Activated CD4-positive, alpha-beta T cell treated with anti-CD3 and anti-CD28 coated beads, Interleukin-10, Interleukin-2, amounts not matched to agents 100 ng/mL and 50 ng/mL, durations not matched to agents 16 hours and 8 hours (primary cell): ENCODE data around the gene TOMM70.
"Not testable (repeated sequence)": the region's sequence is repeated elsewhere in the genome, so short reads cannot be mapped to it uniquely, and the experiment has no call there.

Source experiments
- DNase-seq: peaks from one replicate; pipeline ENCODE4 v3.0.0-alpha.2; 2020

Gene TOMM70

DNA sequence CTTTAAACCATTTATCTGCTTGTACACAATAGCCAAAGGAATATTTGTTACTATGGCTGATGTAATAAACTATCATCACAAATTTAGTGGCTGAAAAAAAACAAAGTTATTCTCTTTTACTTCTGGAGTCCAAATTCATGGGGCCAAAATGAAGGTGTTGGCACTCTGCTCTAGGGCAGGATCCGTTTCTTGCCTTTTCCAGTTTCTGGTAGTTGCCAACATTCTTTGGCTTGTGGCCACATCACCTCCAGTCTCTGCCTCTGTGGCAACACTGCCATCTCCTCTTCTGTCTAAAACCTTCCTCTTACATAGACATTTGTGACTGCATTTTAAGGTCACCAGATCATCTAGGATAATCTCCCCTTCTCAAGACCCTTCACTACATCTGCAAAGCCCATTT, 39.0 kb downstream of the TOMM70 start:
- no peak for DNase-seq

DNA sequence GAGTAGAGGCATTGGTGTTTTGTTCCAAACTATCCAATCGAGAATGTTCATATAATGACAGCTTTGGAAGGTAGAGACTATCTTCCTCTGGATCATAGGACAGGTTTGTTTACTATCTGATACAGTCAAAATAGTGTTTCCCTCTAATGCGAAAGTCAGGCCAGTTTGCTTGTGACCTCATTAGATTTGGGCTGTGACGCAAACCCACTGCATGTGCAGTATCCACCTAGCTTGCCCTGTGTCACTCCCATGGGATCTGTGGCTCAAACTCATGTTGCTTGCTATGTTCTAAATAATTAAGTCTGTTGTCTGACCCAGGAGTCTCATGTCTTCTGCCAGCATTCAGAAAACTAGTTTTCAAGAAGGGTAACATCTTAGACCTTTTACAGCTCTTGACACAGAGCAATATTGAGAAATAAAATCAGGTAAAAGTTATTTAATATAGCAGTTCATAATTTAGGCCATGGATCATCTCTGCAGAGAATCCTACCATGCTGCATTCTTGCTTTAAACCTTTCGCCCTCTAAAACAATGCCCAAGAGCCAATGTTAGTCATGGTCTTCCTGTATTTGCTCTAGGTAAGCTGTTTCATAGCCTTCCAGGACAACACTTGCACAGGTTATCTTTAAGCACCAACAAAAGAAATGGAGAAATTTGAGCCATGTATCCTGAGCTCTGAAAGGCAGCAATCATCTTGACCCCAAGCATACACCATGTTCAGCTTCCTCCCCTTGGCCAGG, 40.0 kb downstream of the TOMM70 start:
- DNase-seq: no peak

DNA sequence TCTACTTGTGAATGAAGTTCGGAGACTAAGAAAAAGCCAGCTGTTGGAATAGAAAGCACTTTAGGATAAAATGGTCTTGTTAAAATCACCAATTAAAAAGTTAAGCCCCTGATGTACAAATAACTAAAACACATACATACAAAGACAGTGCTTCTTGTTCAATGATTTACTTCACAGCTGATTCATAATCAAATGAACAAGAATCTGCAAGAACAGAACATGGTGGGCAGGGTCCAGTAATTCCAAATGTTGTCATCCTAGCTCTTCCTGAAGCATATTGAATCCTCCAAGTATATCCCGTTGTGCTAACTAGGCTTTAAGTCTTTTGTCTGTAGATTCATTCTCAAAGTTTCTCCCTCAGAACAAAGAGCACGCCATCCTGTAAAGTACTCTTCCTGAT, 41.9 kb downstream of the TOMM70 start:
- no peak for DNase-seq

DNA sequence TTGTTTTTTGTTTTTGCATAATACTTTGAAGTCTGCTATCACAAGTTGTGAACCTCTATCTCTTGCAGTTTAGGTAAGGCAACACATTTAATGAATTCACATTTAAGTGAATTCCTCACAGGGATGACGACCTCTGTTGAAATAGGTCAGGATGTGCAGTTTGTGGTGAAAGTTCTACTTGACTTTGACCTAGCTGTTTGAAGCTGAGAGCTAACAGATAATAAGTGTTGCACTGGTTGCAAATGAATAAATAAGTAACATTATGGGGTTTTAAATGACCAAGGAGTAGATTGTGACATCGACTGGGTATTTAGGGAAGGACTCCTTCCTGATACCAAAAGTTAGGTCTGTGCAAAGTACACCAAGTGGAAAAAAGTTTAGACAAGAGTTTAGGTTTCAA, 42.5 kb downstream of the TOMM70 start:
- DNase-seq: no peak

DNA sequence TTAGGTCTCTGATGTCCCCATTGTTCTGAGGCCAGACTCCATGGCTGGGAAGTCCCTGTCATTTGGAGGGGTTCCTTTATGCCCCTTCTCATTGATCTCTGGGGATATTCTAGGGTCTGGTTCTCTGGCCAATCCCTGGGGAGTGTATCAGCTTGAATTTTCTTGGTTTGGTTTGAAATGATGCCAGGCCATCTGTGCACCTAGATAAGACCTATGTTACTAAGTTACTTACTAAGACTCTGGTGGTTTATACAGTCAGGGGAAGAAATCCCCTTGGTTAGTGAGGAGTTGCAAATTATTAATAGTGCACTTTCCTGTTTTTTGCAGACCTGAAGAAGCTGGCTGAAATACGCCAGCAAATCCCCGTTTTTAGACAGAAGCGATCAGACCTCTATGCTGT, 46.0 kb downstream of the TOMM70 start:
- DNase-seq: no peak

DNA sequence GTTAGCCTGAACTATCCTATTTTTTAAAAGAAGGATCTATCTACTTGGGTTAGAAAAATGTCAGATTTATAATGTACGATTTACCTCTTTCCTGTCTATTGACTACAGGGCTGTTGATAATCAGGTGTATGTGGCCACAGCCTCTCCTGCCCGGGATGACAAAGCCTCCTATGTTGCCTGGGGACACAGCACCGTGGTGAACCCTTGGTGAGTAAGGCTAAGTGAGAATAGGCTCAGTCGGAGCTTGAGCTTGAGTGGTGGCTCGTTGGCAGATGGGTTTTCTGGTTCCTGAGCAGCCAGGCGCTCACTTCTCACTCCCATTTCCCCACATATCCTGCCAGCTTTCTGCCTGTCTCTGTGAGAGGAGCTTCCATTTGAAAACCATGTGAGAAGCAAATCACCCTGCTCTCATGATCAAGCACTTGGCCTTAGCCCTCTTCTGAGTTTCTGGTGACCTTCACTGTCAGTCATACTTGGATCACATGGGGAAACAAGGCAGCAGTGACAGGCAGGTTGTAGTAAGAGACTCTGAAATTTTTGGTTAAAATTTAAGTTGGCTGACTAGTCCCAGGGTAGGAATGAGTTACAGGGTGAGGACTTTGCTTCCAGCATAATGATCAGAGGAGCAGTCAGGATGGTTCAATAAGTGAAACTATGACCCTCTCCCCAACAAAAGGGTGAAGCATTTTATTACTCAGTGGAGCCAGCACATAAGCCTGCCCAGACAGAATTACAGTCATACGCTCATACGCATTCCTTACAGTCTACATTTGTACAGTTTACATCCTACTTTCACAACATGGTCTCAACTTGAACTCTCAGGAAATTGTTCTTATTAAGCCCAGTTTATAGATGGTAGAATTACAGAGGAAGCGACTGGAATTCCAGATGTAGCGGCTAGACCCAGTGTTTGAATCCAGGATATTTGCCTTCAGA, 48.3 kb downstream of the TOMM70 start:
- no peak for DNase-seq

DNA sequence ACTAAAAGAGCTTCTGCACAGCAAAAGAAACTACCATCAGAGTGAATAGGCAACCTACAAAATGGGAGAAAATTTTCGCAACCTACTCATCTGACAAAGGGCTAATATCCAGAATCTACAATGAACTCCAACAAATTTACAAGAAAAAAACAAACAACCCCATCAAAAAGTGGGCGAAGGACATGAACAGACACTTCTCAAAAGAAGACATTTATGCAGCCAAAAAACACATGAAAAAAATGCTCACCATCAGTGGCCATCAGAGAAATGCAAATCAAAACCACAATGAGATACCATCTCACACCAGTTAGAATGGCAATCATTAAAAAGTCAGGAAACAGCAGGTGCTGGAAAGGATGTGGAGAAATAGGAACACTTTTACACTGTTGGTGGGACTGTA, 49.1 kb downstream of the TOMM70 start:
- not testable (repeated sequence) for DNase-seq

DNA sequence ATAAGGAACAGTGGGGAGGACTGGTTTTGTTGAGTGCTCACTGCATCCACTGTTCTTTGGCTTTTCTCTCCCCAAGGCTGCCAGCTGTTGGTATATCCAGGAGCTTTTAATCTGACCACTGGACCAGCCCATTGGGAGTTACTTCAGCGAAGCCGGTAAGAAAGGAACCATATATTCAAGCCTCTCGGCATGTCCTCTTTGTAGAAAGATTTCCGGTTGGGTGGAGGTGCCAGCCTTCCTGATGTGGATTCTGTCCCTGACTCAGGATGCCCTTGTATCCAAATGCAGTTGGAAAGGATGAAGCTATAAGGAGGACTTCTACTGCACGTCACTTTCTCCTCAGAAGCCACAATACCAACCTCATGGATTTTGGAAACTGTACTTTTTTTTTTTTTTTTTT, 52.2 kb downstream of the TOMM70 start:
- DNase-seq: no peak

DNA sequence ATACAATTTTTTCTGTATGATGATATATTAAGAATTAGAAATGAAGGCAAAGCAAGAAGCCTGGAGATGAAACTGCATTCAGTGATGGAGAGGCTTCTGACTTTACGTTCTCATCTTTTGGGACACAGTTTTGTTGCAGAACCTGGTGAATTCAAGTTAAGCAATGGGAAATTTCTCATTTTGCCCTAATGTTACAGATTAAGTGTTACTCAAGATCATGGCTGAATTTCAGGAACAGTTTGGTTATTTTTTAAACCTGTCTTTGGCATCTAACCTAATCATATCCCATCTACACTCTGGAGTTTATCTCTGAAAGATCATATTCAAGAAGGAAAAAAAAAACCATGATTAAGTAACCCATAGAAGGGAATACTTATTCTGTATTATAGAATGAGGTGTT, 60.4 kb downstream of the TOMM70 start:
- no peak for DNase-seq

DNA sequence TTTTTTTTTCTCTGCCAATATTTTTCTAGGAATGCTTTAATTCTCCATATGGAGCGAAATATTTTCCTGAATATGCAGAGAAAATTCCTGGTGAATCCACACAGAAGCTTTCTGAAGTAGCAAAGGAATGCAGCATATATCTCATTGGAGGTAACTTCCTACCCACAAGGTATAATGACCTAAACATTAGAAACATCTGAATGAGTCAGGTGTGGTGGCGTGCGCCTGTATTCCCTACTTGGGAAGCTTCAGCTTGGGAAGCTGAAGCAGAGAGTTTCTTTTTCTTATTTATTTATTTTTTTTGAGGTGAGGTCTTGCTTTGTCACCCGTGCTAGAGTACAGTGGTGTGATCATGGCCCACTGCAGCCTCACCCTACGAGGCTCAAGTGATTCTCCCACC, 61.1 kb downstream of the TOMM70 start:
- no peak for DNase-seq

DNA sequence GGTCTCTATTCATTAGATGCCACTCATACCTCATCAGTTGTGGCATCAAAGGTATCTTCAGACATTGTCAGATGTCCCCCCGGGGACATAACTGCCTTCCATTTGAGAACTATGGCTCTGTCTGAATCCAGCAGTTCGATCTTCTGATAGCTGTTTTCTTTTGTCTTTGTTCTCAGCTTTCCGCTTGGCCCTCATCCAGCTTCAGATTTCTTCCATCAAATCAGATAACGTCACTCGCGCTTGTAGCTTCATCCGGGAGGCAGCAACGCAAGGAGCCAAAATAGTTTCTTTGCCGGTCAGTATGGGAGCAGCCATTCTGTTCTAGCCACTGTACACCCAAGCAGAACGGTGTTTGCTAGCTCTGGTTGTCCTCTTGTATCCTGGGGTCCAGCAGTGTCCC, 62.0 kb downstream of the TOMM70 start:
- DNase-seq: no peak

DNA sequence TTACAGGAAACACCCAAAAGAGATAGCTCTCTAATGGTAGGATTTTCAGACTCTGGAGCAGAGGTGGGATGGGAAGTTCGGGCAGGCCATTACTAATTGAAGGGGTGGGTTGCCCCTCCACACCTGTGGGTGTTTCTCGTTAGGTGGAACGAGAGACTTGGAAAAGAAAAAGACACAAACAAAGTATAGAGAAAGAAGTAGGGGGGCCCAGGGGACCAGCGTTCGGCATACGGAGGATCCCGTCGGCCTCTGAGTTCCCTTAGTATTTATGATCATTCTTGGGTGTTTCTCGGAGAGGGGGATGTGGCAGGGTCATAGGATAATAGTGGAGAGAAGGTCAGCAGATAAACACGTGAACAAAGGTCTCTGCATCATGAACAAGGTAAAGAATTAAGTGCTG, 64.7 kb downstream of the TOMM70 start:
- not testable (repeated sequence) for DNase-seq

DNA sequence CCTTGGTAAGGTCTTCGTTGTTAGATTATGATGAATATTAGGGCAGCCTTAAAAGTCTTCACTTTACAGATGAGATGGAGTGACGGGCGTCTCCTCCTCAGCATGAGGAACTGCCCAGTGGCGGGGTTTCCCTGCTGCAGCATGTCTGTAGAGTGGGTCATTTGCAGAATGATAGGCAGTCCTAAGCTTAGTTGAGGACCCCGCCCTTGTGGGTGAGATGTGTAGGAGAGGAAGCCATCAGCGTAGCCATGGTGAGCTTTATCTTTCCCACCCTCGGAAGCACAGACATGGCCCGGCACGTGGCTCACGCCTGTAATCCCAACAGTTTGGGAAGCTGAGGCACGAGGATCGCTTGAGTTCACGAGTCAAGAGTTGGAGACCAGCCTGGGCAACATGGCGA, 65.5 kb downstream of the TOMM70 start:
- DNase-seq: peak; percentile 41

DNA sequence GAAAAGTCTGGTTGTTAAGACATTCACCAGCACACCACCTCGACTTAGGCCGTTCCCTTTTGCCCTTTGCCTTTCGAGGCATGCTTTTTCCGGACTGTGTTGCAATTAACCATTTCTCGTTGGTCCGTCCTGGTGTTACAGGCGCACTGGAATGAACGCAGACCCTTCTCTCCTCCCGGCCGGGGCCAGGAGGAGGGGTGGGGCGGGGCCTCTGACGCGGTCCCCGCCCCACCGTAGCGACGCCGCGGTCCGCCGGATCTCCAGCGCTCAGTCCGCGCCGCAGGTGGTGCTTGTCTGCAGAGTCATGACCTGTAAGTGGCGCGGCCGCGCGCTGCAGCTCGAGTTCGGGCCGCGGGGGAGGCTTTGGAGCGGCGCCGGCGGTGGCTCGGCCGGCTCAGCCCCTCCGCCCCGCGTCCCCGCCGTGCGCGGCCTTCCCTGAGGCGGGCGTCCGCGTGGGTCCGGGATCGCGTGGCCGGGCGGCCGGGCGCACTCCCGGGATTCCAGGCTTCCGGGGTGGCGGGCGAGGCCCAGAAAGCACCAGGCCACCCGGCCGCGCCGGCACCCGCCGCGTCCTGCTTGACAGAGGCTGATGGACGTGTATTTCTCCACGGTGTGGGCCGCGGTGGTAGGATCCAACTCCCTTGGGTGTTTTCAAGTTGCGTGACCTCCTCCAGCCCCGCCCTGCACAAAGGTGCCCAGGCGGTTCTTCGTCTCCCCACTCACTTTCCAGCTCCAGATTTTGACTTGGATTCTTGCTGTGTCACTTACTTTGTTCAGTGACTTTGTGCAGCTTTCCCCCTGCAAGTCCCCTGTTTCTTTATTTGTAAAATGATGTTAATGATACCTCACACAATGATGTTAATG, 66.2 kb downstream of the TOMM70 start, which contains the start of gene NIT2:
Gene NIT2, plus strand, starts transcription at position 270 of the 864 bp plus-strand sequence. Its CDS starts 35 bp downstream, at position 305.
- peak; percentile 89 for DNase-seq

DNA sequence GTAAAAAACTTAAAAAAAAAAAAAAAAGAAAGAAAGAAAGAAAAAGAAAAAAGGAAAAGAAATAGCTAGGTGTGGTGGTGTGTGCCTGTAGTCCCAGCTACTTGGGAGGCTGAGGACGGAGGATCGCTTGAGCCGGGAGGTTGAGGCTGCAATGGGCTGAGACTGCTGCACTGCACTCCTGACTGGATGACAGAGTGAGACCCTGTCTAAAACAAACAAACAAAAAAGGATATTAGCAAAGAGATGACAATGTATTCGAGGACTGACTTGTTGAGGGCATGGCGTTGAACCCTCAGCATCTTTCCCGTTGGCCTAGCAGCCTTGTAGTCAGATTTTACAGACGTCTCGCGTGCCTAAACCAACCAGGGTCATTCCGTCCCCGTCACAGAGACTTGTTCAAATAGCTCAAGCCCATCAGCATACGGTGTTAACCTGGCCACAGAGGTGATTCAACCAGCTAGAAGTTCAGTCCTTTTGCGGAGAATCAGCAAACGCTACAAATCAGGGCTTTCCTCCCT, 66.9 kb downstream of the TOMM70 start:
- no peak for DNase-seq

DNA sequence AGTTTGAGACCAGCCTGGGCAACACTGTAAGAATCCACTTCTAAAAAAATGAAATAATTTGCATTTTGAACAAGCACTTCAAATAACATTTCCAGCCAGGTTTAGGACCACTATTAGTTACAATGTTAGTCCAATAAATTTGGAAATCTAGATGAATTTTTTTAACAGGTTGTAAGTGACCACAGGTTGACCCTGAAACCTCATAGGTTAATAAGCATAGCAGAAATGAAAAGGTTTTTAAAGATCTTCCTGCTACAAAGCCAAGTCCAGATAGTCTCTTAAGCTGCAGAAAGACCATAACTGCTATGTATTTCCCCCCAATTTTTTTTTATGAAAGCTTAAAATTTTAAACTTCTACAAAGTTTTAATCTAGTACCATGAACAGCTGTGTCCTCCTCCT, 67.8 kb downstream of the TOMM70 start:
- DNase-seq: no peak

DNA sequence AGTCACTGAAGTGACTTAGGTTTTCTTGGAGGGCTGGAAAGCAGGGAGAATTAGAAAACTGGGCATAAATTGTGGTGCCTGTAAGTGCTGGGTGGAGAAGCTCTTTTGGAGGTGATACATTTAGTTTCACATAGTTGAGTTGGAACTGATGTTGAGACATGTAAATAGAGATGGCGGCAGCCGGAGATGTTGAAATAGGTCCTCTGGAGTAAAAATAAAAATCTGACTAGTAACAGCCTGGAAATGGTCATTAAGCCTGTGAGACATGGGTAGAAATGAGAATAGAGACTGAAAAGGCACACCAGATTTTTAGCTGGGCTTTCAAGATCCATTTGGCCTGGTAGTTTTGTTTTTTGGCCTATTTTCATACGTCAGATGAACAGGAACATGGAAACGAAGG, 69.2 kb downstream of the TOMM70 start:
- DNase-seq: no peak

DNA sequence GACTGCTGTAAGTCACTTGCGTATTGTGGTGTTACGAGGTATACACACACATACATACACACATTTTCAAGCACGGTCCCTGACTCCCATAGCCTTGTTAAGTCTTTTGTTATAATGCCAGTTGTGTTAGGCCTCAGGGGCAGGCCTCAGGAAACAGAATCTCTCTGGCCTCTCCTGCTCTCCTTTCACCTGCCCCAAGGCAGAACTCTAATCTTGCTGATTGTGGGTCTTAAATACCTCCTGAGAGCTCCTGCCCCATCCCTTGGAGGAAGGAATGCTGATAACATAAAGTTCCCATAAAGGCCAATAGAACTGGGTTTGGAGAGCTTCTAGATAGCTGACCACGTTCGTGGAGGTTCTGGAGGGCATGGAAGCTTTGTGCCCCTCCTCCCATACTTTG, 70.2 kb downstream of the TOMM70 start:
- no peak for DNase-seq

DNA sequence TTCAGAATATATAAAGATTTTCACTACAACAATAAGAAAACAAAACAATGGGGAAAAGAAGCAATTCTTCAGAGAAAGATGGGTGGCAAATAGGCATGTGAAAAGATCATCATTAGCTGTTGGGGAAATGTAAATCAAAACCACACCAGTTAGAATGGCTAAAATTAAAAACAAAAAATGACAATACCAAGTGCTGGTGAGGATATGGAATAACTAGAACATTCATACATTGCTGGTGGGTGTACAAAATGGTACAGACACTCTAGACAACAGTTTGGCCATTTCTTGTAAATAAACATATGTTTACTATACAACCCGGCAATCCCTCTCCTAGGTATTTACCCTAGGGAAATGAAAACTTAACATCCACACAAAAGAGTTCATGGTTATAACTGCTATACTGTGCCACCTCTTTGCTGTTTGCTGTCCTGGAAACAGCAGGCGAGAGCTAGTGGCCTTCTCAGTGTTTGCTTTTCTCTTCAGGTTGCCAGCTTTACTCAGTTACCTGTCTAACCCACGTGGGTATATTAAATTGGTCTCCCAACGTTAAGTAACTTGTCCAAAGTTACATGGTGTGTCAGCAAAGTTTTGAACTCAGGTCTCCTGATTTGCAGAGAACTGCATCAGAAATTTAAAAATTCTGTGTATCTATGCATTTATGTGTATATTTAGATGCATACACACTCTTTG, 70.9 kb downstream of the TOMM70 start:
- no peak for DNase-seq

DNA sequence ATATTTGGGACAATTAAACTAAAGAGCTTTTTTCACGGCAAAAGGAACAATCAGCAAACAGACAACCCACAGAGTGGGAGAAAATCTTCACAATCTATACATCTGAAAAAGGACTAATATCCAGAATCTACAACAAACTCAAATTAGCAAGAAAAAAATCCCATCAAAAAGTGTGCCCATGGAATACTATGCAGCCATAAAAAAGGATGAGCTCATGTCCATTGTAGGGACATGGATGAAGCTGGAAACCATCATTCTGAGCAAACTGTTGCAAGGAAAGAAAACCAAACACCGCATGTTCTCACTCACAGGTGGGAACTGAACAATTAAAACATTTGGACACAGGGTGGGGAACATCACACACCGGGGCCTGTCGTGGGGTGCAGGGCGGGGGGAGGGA, 73.5 kb downstream of the TOMM70 start:
- not testable (repeated sequence) for DNase-seq

DNA sequence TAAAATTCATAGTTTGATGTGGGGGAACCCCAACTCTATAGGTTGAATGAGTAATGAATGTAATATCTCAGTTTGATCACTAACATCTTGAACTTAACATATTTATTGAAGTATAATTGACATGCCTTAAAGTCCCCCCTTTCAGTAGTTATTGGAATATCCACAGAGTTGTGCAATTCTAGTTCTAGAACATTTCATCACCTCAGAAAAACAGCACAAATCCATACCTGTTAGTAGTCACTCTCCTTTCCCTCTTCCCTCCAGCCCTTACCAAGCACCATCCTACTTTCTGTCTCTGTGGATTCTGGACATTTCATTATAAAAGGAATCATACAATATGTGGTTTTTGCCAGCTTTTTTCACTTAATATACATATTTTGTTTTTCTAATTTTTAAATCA, 75.1 kb downstream of the TOMM70 start:
- DNase-seq: no peak

DNA sequence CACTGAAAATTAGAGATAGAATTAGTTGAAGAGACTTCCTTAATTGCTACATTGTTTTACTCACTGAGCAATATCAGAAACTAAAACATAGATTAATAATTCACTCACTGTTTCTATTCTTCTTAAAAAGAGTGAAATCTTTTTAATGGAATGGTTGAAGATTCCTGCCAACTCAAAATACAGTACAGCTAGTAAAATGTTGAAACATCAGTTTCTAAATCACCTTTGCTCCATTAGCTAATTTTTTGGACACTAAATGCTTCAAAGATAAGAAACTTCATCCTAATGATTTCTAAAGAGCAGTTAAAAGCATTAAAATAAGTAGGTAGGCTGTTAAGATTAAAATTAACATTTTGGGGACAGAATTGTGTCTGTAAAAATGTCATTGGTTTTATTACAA, 76.8 kb downstream of the TOMM70 start:
- DNase-seq: no peak
